Mucosa of descending colon (tissue), 3 donors: Measurements from ENCODE around the gene PIGV. TPM values are rescaled to one million over a fixed set of nuclear protein-coding genes. Genes with fewer than 3 reads are reported as not detected.

Source experiments
- ATAC-seq: fragments of 200-7000 bp; cut with Tn5 transposase; one replicate; pipeline ENCODE4 v1.9.1; 2020; ENCODE audit warnings: mild to moderate bottlenecking, moderate library complexity
- DNase-seq, 3 donors: peaks; one replicate each; pipeline ENCODE4 v3.0.0-alpha.2; 2020
- H3K36me3 ChIP-seq: fragments of 200-600 bp; one replicate; pipeline ENCODE4 v1.8.0; 2021; ENCODE audit warnings: low read depth, mild to moderate bottlenecking
- H3K4me1 ChIP-seq: fragments of 200-600 bp; one replicate; pipeline ENCODE4 v1.8.0; 2021; ENCODE audit warnings: low read depth, mild to moderate bottlenecking
- H3K4me3 ChIP-seq: fragments of 200-600 bp; one replicate; pipeline ENCODE4 v1.8.0; 2021; ENCODE audit warnings: mild to moderate bottlenecking
- H3K9me3 ChIP-seq: fragments of 200-600 bp; one replicate; pipeline ENCODE4 v1.8.0; 2021; ENCODE audit warnings: mild to moderate bottlenecking
- CTCF ChIP-seq: fragments of 200-600 bp; IDR thresholded peaks from one replicate; pipeline ENCODE4 v1.8.0; 2022; ENCODE audit warnings: antibody characterized with exemption, mild to moderate bottlenecking
- intact Hi-C, 2 donors: fragments of 100-400 bp; cut with DNase I in 1 of 2; cut with micrococcal nuclease in 1 of 2; formaldehyde crosslinking; loops; one replicate each; pipeline versions ENCODE4 v1.11.0 to v1.11.1; 2022; cut with DNase I, micrococcal nuclease
- total RNA-seq, 3 donors: library from RNA; stranded (reverse); fragmentation: NEBNext Ultra II Directional in 2 of 3; extraction: Animal tissue kit (Norgen Biotek cat#: 25700) in 2 of 3; gene quantifications; one replicate each; pipeline versions ENCODE4 v1.2.1 to v1.2.4, GENCODE V29; 2021 to 2023
- donor health status: DM: no; HTN: no; CAD: no; lungs with moderate emphysema.
- donor health status: DM: no; HTN: no; CAD: no.
- donor health status: DM: no; HTN: yes; CAD: no.

Gene PIGV
- total RNA-seq, 3 donors from 2014 or later = 16.5 to 22.3 (median 17.5) TPM

GRCh38 chr1:26822737-26823395 lies 35.1 kb downstream of the PIGV start:
- peaks cover 27% of the 10 kb centered on the region for H3K4me1 ChIP-seq
- H3K4me3 ChIP-seq = no peak overlapping the region
- intact Hi-C loops = no loop called here
- H3K9me3 ChIP-seq = no peaks in the 10 kb centered on the region
- no peaks in the 10 kb centered on the region for H3K36me3 ChIP-seq
- ATAC-seq (no peak), DNase-seq (no peak)
- TF ChIP-seq CTCF = no peak

- intact Hi-C loops = no loop called here
- H3K4me3 ChIP-seq = no peak overlapping the region
- H3K4me1 ChIP-seq = peaks cover 27% of the 10 kb centered on the region
- ATAC-seq = no peak
- no peak for TF ChIP-seq CTCF
- H3K36me3 ChIP-seq = no peaks in the 10 kb centered on the region
- H3K9me3 ChIP-seq = no peaks in the 10 kb centered on the region
- DNase-seq = peak in 1 of 3 donors; percentile 14
Observed at GRCh38 chr1:26824731-26825130, 37.0 kb downstream of the PIGV start.

- DNase-seq (peak; percentile 75 to 86 (median 84)), ATAC-seq (peak; percentile 95)
- Histone ChIP-seq H3K36me3 (no peaks in the 10 kb centered on the region), H3K4me3 (peak within 1 kb of the TSS; percentile 44), H3K9me3 (no peaks in the 10 kb centered on the region), H3K4me1 (peaks cover 19% of the 10 kb centered on the region)
- intact Hi-C loops = no loop called here
- TF ChIP-seq CTCF = peak; percentile 59
Observed at GRCh38 chr1:26826261-26827105, 38.7 kb downstream of the PIGV start, which contains the start of gene ZDHHC18. TSS of gene ZDHHC18 (plus strand) at chr1:26826688. CDS start at chr1:26826805, 117 bp downstream.

- no peaks in the 10 kb centered on the region for H3K9me3 ChIP-seq
- TF ChIP-seq CTCF = no peak
- peaks cover 19% of the 10 kb centered on the region for H3K4me1 ChIP-seq
- ATAC-seq = no peak
- intact Hi-C loops = no loop called here
- H3K4me3 ChIP-seq = peak overlapping the region; percentile 44
- peak in 2 of 3 donors; percentile 28 to 70 for DNase-seq
- no peaks in the 10 kb centered on the region for H3K36me3 ChIP-seq
Observed at GRCh38 chr1:26827106-26827604, 39.4 kb downstream of the PIGV start.

- H3K36me3 ChIP-seq = no peaks in the 10 kb centered on the region
- no peak overlapping the region for H3K4me3 ChIP-seq
- intact Hi-C loops = no loop called here
- H3K9me3 ChIP-seq = no peaks in the 10 kb centered on the region
- TF ChIP-seq CTCF = no peak
- DNase-seq (no peak), ATAC-seq (no peak)
- H3K4me1 ChIP-seq = peaks cover 19% of the 10 kb centered on the region
Observed at GRCh38 chr1:26827663-26828062, 39.9 kb downstream of the PIGV start.
